HL-60 (cell line): ENCODE measurements around the gene IL18.

Source experiments
- DNase-seq, 2 experiments: peaks; one replicate each; pipeline ENCODE4 v3.0.0-alpha.2; 2010 to 2020; ENCODE audit warnings: low read depth in 1 of 2, low spot score in 1 of 2
- H3K27ac ChIP-seq: fragments of 250-450 bp; sonication (Bioruptor Pico); replicated peaks from 2 replicates; pipeline ENCODE4 v1.5.1; 2020; ENCODE audit warnings: mild to moderate bottlenecking, moderate library complexity
- H3K27me3 ChIP-seq: fragments of 250-450 bp; sonication (Bioruptor Pico); 2 replicates; pipeline ENCODE4 v1.5.1; 2021; ENCODE audit warnings: mild to moderate bottlenecking, moderate library complexity; ENCODE audit not compliant: insufficient read depth, poor library complexity, severe bottlenecking
- H3K4me3 ChIP-seq: replicated peaks from 2 replicates; pipeline ENCODE4 v1.5.1; 2011; ENCODE audit warnings: mild to moderate bottlenecking, control low read depth, low read length; ENCODE audit not compliant: insufficient read depth
- GABPA ChIP-seq: IDR thresholded peaks from 2 replicates; pipeline ENCODE4 v1.6.1; 2012; ENCODE audit warnings: low read depth
- POLR2AphosphoS5 ChIP-seq: IDR thresholded peaks from 2 replicates; pipeline ENCODE4 v1.6.1; 2012; ENCODE audit warnings: low read depth
- SPI1 ChIP-seq: IDR thresholded peaks from 2 replicates; pipeline ENCODE4 v1.6.1; 2012; ENCODE audit warnings: low read depth, mild to moderate bottlenecking, borderline replicate concordance
- TF ChIP-seq, protein P1 (sequence below): IDR thresholded peaks from 2 replicates; pipeline ENCODE4 v1.6.1; 2012; ENCODE audit warnings: low read depth; ENCODE audit not compliant: insufficient replicate concordance
- TF ChIP-seq, protein P2 (sequence below): IDR thresholded peaks from one replicate; pipeline ENCODE4 v1.5.1; 2011; ENCODE audit warnings: low read length, control low read depth, inconsistent platforms; ENCODE audit not compliant: insufficient read depth

IL18 gene

DNA sequence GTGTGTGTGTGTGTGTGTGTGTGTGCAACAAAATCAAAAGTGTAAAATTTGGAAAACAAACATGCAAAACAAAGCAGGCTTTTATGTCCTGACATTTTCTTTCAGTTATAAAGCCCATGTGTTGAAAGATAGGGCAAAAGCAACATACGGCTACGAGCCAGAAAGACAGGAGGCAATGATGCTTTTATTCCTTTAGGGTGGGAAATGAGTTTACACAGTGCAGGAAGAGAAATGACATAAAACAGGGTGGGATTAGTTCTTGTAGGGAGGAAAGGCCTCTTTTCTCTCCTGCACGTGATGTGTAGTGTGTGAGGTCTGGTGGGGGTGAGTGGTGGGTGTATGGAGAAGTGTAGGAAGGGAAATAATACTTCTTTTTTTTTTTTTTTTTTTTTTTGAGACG, 29.4 kb downstream of the IL18 start:
- Histone ChIP-seq H3K27ac (no peak overlapping the region), H3K27me3 (no peaks in the 10 kb centered on the region), H3K4me3 (no peak overlapping the region)
- TF ChIP-seq, protein P1, sequence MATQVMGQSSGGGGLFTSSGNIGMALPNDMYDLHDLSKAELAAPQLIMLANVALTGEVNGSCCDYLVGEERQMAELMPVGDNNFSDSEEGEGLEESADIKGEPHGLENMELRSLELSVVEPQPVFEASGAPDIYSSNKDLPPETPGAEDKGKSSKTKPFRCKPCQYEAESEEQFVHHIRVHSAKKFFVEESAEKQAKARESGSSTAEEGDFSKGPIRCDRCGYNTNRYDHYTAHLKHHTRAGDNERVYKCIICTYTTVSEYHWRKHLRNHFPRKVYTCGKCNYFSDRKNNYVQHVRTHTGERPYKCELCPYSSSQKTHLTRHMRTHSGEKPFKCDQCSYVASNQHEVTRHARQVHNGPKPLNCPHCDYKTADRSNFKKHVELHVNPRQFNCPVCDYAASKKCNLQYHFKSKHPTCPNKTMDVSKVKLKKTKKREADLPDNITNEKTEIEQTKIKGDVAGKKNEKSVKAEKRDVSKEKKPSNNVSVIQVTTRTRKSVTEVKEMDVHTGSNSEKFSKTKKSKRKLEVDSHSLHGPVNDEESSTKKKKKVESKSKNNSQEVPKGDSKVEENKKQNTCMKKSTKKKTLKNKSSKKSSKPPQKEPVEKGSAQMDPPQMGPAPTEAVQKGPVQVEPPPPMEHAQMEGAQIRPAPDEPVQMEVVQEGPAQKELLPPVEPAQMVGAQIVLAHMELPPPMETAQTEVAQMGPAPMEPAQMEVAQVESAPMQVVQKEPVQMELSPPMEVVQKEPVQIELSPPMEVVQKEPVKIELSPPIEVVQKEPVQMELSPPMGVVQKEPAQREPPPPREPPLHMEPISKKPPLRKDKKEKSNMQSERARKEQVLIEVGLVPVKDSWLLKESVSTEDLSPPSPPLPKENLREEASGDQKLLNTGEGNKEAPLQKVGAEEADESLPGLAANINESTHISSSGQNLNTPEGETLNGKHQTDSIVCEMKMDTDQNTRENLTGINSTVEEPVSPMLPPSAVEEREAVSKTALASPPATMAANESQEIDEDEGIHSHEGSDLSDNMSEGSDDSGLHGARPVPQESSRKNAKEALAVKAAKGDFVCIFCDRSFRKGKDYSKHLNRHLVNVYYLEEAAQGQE: no peak
- TF ChIP-seq SPI1 (no peak), GABPA (no peak), POLR2AphosphoS5 (no peak)
- TF ChIP-seq, protein P2, sequence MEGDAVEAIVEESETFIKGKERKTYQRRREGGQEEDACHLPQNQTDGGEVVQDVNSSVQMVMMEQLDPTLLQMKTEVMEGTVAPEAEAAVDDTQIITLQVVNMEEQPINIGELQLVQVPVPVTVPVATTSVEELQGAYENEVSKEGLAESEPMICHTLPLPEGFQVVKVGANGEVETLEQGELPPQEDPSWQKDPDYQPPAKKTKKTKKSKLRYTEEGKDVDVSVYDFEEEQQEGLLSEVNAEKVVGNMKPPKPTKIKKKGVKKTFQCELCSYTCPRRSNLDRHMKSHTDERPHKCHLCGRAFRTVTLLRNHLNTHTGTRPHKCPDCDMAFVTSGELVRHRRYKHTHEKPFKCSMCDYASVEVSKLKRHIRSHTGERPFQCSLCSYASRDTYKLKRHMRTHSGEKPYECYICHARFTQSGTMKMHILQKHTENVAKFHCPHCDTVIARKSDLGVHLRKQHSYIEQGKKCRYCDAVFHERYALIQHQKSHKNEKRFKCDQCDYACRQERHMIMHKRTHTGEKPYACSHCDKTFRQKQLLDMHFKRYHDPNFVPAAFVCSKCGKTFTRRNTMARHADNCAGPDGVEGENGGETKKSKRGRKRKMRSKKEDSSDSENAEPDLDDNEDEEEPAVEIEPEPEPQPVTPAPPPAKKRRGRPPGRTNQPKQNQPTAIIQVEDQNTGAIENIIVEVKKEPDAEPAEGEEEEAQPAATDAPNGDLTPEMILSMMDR: no peak
- no peak for DNase-seq

DNA sequence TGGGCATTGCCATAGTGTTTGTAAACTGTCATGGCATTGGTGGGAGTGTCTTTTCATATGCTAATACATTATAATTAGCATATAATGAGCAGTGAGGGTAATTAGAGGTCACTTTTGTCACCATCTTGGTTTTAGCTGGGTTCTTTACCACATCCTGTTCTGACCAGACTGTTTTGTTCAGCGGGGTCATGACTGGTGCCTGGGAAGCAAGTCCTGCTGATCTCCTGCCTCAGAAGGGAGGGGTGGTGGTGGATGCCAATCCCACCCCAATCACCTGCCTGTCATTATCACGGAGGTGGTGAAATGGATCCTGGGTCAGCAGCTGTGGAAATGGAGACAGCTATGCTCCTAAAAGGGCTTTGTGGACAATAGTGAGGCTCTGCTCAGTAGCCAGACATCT, 31.2 kb downstream of the IL18 start:
- TF ChIP-seq, protein P2: no peak
- TF ChIP-seq, protein P1: no peak
- TF ChIP-seq POLR2AphosphoS5: no peak
- no peak for TF ChIP-seq GABPA
- TF ChIP-seq SPI1: no peak
- Histone ChIP-seq H3K27me3 (no peaks in the 10 kb centered on the region), H3K27ac (no peak overlapping the region), H3K4me3 (no peak overlapping the region)
- no peak for DNase-seq

DNA sequence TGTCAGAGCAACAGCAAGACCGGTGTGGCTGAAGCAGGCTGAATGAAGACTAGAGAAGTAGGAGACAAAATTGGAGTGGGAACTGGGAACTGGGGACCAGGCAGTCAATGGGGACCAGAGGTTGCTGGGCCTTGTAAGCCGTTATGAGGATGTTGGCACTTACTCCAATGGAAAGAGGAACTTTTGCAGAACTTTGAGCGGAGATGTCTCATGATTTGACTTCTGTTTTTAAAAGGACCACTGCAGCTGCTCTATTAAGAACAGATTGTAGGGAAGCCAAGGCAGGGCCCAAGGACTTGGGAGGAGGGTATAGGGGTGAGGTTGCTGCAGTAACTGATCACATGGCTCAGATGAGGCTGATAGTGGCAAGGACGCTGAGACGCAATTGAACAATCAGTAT, 34.2 kb downstream of the IL18 start:
- TF ChIP-seq GABPA (no peak), SPI1 (peak; percentile 74; the same call in 1 of the 2 replicates)
- TF ChIP-seq, protein P2: no peak
- TF ChIP-seq, protein P1: no peak
- Histone ChIP-seq H3K27ac (no peak overlapping the region), H3K4me3 (no peak overlapping the region), H3K27me3 (no peaks in the 10 kb centered on the region)
- peak in 1 of 2 experiments; percentile 76 for DNase-seq
